ENCODE results near the gene DNAH8.

DNAH8 gene

DNA sequence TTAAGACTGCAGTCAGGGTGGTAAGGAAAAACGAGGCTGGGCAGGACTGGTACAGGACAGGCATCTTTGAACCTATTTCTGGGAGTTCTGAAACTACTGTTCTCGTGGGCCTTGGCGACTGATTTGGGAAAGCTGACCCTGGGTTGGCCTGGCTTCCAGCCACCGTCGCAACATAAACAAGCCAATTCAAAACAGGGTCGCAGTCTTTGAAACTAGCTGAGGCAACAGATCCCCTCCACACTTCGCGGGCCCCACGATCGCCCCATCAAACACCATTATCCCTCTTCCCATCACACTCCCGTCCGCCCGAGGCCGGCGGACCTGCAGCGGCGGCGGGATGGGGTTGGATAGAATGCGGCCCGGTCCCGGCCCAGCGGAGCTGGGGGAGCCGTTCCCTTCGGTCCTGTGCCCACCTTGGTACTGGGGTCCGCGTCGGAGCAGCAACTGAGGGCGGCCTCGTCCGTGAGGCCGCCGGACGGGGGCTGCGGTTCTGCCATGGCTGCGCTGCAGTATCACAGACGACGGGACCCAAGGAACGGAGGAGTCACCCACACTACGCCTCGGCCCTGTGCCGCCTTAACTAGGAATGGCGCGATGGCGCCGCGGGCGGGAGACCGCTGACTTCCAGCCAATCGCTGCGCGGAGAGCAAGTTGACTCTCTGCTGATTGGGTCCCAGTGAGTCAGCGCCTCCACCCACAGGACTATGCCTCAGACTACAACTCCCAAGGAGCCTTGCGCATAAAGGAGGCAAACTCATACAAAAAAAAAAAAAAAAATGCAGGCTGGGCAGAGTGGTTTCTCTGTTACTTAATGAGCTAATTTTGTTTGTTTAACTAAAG lies 12.3 kb upstream of the DNAH8 start, which contains the start of gene GLO1:
GLO1 (minus strand) TSS at position 588 of the 840 bp plus-strand sequence; CDS start at position 497, 91 bp downstream.
- DNase-seq, result peak; percentile 95 to 97

DNA sequence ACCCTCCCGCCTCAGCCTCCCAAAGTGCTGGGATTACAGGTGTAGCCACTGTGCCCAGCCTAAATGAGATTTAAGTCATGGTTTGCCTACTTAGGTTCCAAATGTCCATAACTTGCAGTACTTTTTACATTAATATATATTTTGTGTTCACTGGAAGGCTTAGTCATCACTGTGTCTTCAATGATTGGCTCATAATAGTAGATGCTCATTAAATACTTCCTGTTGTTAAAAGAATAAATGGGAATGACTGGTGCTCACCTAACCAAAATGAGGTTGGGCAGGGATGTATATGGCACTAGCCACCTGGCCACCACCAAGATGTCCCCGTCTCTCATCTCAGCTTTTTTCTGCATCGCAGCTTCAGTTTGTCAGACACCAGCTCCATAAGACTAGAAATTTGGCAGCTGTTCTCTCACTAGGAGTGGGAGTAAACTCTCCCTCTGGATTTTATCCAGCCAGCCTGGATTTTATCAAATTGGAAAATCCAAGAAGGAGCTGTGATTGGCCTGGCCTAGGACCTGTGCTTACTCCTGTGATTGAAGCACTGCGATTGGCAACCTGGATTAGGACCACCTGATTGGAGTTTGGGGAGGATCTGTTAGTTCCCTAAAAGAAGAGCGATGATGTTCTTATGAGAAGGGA lies 11.0 kb upstream of the DNAH8 start:
- no peak for DNase-seq

DNA sequence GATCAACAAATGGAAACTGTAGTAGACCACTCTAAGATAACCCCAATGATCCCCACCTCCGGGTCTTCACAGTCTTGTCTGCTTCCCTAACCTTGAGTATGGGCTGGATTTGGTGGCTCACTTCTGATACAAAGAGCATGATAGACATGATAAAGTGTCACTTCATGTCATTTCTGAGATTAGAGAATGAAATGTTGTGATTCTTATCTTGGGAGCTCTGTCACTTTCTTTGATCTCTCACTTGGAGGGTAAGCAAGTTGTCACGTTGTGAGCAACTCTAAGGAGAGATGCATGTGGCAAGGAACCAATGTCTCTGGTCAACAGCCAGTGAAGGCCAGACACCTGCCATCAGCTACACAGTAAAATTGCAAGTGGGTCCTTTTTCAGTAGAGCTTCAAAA lies 9.2 kb upstream of the DNAH8 start:
- DNase-seq, result no peak

DNA sequence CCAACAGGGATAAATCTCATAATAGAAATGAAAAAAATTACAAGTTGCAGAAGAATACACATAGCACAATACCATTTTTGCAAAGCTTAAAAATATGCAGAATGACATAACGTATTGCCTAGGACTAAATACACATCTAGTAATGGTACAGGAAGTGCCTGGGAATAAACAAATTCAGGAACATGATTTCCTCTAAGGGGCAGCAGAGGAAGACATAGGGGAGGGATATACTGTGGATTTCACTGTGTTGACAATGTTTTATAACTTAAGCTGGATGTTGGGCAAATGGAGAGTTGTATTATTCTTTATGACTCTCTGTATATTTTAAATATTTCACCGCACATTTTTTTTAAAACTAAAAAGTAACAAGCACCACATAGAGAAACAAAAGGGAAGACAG lies 6.6 kb upstream of the DNAH8 start:
- DNase-seq, result no peak

DNA sequence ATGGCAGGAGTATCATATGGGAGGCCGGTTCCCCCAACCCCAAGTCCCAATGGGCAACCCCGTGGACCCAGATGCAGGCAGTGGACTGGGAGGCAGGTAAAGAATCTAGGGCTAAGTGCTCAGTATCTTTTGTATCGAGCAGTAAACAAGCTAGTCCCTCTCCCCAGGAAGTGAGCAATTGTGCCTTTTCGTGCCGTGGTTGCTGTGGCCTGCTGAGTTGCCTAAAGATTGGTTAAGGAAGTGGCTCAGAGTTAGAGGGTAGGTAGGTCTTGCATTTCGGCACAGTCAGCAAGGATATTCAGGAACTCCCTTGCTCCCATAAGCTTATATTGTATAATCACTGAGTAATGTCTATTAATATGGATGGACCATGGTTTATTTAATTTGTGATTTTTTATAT lies 1.3 kb upstream of the DNAH8 start:
- peak; percentile 9 to 13 for DNase-seq

DNA sequence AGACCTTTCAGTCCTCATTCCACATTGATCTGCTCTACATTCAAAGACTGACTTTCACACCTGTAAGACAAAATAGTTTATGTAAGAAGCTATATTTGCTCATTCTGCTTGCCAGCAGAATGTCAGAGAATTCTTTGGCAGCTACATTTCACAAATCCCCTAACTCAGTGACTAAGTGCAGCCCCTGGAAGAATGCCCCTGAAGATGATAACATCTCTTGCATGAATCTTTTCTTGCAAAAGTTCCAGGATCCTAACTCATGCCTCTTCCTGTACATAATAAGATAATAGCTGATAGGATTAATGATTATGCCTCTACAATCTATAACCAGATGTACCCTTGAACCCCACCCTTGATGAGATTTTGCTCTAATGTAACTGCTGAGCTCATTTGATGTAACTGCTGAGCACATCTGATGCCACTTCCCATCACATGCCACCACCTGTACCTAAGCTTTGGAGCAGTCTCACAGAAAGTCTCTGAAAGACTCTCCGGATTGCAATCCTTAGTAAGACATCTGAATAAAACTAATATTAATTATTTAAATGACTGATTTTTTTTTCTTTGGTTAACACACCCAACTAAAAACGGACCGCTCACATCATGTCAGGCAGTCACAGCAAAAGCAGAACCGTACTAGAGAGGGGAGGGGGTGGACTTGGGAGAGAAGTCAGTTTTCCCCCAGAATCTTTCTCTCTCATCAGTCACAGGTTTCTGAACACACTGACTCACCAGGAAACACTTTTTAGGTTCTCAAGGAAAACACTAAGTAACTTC lies 684 bp upstream of the DNAH8 start:
- peak; percentile 18 to 25 for DNase-seq

DNA sequence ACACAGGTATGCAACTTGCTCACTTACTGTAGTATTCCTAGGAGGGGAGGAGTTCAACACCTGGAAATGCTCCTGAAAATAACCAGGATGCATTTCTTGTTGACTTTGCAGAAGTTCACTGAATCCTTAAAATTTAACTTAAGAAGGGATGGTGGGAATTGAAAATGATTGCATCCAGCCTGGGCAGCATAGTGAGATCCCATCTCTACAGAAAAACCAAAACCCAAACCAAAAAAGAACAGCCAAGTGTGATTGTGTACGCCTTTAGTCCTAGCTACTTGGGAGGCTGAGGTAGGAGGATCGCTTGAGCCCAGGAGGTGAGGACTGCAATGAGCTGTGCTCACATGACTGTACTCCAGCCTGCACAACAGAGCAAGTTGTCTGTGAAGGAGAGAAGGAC lies 1.7 kb downstream of the DNAH8 start:
- no peak for DNase-seq

DNA sequence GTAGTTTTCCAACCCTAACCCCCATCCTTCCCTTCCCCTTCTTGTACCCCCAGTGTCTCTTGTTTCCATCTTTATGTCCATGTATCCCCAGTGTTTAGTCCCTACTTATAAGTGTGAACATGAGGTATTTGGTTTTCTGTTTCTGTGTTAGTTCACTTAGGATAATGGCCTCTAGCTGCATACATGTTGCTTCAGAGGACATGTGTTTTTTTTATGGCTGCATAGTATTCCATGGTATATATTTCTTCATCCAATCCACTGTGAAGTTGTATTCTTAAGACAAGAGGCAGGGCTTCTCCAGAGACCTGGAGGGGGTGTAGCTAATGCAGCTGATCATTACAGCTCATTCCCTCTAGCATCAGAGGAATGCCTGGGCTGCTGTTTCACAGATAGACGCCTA lies 4.2 kb downstream of the DNAH8 start:
- DNase-seq, result no peak

DNA sequence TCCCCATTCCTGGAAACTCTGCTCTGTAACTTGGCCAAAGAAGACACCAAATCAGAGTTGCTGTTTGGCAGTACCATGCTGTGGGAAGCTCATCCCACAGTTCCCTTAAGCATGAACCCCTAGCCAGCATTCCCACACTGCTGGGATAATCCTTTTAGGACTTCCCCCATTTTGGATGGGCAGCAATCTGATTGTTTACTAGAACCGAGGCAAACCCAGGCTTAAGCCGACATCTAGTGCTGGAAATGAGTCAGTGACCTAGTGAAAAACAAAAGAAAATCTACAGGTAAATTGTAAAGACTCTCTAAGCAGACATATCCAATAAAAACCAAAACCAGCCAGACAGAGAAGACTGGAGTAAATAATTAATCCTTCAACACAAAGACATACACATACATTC lies 5.2 kb downstream of the DNAH8 start:
- DNase-seq, result no peak

DNA sequence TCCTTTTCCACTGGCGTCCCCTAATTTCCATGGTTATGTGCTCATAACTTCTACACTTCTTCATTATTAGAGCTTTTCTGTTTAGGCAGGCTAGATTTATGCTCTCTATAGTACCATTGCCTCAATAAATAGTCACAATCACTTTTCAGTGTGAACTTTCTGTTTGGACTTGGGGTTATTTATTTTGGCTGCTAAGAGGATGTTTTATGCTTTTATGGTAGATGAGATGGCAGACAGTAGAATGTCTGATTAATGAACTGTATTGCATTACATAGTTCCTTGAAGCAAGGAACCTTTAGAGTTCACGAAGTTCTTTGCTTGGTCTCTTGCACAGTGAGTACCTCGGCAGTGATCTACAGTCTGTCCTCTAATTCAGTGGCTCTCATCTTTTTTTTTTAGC lies 6.9 kb downstream of the DNAH8 start:
- DNase-seq, result no peak

DNA sequence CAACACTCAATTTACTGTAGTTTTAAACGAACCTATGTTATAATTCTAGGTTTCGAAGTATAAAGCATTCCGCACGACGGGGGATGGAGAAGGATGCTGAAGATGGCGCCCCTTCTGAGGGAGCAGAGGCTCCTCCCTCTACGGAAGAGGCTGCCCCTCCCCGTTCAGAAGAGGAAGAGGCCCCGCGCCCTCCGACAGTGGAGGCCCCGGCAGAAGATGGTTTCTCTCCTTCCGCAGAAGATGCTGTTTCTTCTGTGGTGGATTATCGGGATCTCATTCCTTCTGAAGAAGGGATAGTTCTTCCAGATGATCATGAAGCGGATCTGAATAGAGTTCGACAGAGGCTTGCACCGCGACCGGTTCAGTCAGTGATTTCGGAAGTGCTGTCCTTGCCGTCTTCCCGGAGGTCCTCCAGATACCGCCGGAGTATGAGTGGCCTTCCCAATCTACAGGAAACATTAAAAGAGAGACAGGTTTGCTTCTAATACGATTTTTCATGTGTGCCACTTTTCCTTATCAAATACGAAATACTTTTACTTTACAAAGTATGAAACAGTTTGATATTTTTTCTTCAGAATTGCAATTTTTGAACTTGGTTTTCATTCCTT lies 7.7 kb downstream of the DNAH8 start:
- DNase-seq, result no peak

DNA sequence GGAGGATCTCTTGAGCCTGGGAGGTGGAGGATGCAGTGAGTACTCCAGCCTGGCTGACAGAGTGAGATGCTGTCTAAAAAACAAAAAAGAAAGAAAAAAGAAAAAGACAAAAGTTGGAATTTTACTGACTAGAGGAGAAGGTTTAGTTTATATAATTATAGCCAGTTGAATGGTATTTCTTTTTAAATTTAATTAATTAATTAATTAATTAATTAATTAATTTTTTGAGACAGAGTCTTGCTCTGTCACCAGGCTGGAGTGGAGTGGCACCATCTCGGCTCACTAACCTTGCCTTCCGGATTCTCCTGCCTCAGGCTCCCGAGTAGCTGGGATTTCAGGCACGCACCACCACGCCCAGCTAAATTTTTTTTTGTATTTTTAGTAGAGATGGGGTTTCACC lies 8.7 kb downstream of the DNAH8 start:
- no peak for DNase-seq

DNA sequence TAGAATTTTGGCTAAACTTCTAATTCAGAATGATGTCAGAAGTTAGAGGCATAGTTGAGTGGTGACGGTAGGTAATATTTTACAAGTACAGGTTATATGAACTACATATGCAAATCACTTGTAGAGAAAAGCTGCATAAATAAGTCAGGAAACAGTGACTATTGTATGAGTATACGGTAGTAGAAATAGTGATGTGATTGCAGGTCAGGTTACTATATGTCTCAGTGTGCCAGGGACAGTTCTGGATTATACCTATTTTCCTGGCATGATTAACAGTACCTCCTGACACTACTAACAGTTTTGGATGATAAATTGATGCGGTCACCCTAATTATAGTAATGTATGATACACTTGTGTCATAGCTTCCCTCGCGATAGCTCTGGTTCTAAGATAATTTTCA lies 9.2 kb downstream of the DNAH8 start:
- no peak for DNase-seq

DNA sequence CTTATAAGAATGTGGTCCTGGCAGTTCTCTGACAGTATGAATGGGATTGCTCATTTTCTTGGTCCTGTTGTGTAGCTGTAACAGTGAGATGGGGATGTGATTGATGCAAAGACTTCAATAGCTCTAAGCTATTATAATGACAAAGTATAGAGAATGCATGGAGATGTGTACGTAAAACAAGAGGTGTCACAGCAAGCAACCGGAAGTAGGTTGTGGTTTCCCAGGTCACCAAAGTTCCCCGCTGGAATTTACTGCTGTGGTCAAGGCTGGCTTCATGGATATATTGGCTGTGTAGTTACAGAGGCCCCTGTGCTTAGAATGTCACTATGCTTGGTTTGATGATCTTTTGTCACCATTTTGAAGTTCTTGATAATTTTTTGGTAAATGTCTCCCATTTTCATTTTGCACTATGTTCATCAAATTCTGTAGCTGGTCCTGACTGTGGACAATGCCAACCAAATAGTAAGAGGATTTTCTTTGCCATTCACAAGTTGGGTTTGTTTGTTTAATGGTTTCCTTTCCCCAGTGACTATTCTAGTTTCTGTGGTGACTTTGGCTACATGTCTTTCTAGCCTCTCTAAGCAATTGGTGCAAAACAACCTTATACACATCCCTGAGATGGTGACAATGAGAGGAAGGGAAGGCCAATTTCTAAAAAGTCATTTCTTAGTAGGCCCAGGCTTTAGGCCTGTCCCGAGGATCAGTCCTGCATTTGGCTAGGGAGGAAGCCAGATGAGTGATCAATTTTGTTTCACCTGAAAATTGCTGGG lies 10.5 kb downstream of the DNAH8 start:
- DNase-seq, result no peak

DNA sequence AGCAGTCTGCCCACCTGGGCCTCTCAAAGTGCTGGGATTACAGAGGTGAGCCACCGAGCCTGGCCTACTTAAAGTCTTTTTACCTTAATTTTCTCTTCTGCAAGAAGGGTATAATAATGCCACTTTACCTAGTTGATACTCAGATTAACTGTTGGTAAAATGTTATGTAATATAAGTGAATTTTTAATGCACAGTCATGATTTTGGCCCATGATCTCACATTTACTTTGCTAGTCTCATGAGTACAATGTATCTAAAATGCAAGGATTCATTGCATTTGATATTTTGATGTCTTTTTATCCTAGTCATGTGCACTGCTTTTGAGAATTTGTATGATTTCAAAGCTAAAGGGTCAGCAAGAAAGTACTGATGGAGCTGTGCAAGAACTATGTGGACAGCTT lies 13.1 kb downstream of the DNAH8 start:
- DNase-seq, result no peak

DNA sequence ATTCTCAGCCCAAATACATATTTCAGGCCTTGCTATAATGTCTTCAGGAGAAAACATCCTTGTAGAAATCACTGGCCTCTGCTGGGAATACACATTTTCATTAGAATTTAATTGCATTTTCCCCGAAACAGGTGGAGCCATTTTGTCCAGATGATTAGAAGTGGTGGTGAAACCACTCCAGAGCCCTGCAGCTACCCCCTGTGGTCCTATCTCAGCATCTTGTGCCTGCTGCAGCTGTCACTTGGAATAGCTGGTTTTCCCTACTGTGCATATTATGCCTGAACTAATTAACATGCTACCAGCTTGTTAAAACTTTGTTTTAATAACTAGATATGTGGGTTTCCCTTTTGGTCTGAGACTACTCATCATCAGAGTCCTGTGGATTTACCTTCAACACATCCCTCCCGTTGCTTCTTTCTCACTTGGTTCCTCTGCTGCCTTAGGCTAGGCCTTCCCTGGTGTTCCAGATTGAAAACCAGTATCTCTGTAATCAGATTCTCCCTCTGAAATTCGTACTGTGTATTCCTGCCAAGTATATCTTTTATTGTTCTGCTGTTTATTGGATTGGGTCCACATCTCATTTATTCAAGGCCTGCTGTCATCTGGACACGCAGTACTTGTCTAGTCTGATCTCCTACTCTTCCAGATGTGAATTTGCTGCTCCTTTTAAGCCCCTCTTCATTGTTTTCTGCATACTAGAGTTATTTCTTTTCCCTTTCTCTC lies 15.2 kb downstream of the DNAH8 start:
- DNase-seq, result no peak

DNA sequence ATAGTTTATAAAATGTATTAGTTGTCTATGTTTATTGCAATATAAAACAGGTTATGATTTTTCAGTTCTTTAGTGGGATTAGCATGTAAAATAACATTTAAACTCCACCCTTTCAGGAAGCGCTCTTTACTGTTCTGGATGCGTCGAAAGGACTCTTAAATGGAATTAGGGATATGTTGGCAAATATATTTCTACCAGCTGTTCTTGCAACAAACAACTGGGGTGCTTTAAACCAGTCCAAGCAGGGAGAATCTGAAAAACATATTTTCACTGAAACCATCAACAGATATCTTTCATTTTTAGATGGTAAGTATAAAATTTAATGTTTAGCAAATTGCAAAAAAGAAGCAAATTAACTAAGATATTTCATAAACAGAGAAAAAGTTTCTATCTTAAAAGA lies 21.8 kb downstream of the DNAH8 start:
- DNase-seq, result no peak

DNA sequence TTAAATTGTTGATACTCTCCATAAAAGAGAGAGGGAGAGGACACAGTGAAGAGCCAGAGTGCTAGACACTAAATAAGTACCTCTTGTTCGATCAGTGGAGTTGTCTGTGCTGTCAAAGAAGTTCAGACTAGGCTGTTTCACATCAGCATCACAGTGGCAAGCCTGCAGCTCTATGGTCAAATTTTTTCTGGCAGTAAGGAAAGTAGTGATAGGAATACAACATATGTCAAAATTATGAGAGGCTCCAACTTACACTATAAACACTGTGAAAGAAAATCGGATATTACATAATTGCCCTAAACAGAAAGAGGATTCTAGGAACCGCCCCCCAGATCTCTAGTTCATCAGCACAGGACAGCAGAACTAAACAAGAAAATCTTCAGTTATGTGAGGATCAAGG lies 23.1 kb downstream of the DNAH8 start:
- DNase-seq, result no peak

DNA sequence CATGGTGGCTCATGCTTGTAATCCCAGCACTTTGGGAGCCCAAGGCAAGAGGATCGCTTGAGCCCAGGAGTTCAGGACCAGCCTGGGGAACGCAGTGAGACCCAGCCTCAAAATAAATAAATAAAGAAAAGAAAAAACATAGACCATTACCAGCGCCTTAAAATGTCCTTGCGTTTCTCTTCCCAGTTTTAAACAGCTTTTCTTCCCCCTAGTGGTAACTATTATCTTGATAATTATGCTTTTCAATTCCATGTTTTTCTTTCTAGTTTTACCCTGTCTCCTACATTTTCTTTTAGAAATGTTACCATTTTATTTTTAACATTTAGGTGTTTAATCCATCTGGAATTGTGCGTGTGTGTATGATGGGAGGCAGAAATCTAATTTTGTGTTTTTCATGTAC lies 24.4 kb downstream of the DNAH8 start:
- DNase-seq, result no peak

DNA sequence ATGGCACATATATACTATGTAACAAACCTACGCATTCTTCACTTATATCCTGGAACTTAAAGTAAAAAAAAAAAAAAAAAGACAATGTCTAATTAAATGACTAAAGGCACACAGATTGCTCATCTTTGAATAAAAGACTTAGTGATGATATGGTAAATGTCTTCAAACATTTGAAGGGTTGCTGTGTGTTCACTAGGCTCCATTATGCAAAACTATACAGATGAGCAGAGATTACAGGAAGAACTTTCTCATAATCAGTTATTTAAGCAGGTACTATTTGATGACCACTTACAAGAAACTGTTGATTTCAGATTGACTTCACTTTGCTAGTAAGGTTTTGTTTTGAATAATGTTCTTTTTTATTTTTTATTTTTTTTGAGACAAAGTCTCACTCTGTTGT lies 34.4 kb downstream of the DNAH8 start:
- DNase-seq, result no peak

DNA sequence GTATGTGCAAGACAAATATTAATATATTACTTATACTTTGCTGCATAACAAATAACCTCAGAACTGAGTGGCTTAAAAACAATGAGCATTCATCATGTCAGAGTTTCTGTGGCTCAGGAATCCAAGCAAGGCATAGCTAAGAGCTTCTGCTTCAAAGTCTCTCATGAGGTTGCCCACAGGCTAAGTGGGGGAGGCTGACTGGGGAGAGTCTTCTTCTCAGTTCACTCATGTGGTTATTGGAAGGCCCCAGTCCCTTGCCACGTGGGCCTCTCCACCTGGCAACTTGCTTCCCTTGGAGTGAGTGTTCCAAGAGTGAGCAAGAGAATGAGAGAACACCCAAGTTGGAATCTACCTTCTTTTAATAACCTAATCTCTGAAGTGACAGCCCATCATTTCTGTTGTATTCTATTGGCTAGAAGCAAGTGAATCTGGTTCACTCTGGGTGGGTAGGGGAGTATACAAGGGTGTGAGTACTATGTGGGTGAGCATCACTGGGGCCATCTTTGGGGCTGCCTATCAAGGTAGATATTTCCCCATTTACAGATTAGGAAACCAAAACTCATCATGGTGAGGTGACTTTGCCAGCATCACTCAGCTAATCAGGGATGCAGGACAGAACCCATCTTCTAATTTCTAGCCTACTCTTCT lies 36.0 kb downstream of the DNAH8 start:
- DNase-seq, result no peak

Data from inflammatory macrophage treated with lipopolysaccharide for 1 hour (primary cell).